ENCODE measurements around the gene XK. TPM values are rescaled to one million over a fixed set of nuclear protein-coding genes. Genes with fewer than 3 reads are reported as not detected.

Gene XK
- total and polyA plus RNA-seq, 12 donors, result 1.8 to 10.1 (median 7.2) TPM

- peak overlapping the region in 1 of 10 donors; percentile 40 for H3K27ac ChIP-seq
Observed at GRCh38 chrX:37776283-37776986, 90.8 kb downstream of the XK start.

DNA sequence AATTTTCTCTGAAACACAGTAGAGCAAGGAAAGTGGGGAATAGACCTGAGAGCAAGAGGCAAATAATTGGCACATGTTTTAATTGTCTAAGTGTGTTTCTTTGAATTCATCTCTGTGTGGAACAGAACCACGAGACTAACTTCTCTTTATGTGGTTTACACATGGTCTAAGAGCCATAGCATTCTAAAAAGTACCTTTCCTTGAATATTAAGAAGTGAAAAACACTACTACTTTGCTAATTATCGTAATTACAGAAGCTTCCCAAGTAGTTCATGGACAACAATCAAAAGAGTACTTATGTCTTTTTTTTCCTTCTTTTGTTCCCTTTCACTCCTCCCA, 91.4 kb downstream of the XK start:
- WGBS, 2 donors, result 73 to 80% methylated on average over 2 of the region's 2 CpGs
- no peaks in the 10 kb centered on the region for H3K36me3 ChIP-seq

More at GRCh38 chrX:37776283-37776986, 90.8 kb downstream of the XK start:
- Histone ChIP-seq H3K36me3 (no peaks in the 10 kb centered on the region), H3K4me3 (no peak overlapping the region), H3K9me3 (no peaks in the 10 kb centered on the region), H3K4me1 (peaks cover 0 to 15% (median 0%) of the 10 kb centered on the region in 9 donors), H3K27me3 (no peaks in the 10 kb centered on the region)
- DNase-seq, result no peak
- TF ChIP-seq, protein P1, sequence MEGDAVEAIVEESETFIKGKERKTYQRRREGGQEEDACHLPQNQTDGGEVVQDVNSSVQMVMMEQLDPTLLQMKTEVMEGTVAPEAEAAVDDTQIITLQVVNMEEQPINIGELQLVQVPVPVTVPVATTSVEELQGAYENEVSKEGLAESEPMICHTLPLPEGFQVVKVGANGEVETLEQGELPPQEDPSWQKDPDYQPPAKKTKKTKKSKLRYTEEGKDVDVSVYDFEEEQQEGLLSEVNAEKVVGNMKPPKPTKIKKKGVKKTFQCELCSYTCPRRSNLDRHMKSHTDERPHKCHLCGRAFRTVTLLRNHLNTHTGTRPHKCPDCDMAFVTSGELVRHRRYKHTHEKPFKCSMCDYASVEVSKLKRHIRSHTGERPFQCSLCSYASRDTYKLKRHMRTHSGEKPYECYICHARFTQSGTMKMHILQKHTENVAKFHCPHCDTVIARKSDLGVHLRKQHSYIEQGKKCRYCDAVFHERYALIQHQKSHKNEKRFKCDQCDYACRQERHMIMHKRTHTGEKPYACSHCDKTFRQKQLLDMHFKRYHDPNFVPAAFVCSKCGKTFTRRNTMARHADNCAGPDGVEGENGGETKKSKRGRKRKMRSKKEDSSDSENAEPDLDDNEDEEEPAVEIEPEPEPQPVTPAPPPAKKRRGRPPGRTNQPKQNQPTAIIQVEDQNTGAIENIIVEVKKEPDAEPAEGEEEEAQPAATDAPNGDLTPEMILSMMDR (IDR thresholded peaks at IDR 0.05), result no peak
- intact Hi-C loops (cut with DNase I), result no loop called here
- no peak for ATAC-seq

GRCh38 chrX:37779857-37780256, 94.3 kb downstream of the XK start, which contains the start of gene CYBB:
Gene CYBB (plus strand): TSS chrX:37780059. CDS start chrX:37780078, 19 bp downstream.
- H3K4me3 ChIP-seq, result peak within 1 kb of the TSS in 4 of 10 donors; percentile 1 to 43 (median 20)
- no peaks in the 10 kb centered on the region for H3K9me3 ChIP-seq
- peaks cover 0 to 15% (median 0%) of the 10 kb centered on the region in 9 donors for H3K4me1 ChIP-seq
- H3K27ac ChIP-seq, result peak within 1 kb of the TSS in 1 of 10 donors; percentile 57
- WGBS, 2 donors, result 33 to 44% methylated on average over 2 of the region's 2 CpGs
- DNase-seq, result no peak
- peaks cover 0 to 3% (median 0%) of the 10 kb centered on the region in 7 donors for H3K27me3 ChIP-seq
- no peak for ATAC-seq
- TF ChIP-seq, protein P1 (IDR thresholded peaks at IDR 0.05), result no peak
- intact Hi-C loops (cut with DNase I), result no loop called here
- H3K36me3 ChIP-seq, result no peaks in the 10 kb centered on the region

More for the DNA sequence above, 91.4 kb downstream of the XK start:
- Histone ChIP-seq H3K4me3 (no peak overlapping the region), H3K27me3 (no peaks in the 10 kb centered on the region), H3K9me3 (no peaks in the 10 kb centered on the region), H3K4me1 (peaks cover 0 to 15% (median 0%) of the 10 kb centered on the region in 9 donors), H3K27ac (peak overlapping the region in 1 of 10 donors; percentile 40)
- TF ChIP-seq, protein P1 (IDR thresholded peaks at IDR 0.05), result no peak
- intact Hi-C loops (cut with DNase I), result no loop called here
- ATAC-seq, result no peak
- no peak for DNase-seq

DNA sequence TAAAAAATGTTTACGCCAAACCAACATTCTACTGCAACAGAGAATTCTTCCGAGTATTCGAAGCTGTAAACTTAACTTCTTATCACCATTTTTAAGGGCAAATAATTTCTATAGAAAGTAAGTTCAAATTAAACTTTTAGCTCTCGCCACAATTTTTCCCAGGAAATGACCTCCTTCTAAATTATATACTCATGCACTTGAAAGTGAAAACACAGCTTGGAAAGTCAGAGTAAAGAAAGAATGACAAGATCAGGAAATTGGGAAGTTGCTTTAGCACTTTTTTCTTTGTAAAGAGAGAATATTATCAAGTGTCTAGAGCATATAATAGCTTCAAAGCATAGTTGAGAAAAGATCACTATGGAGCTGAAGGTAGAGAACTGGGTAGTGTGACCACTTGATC, 95.5 kb downstream of the XK start:
- DNase-seq (no peak), ATAC-seq (no peak)
- intact Hi-C loops (cut with DNase I), result no loop called here
- 81 to 84% methylated on average over 4 of the region's 4 CpGs for WGBS, 2 donors
- H3K4me3 ChIP-seq, result peak overlapping the region in 2 of 10 donors; percentile 1 to 43
- peaks cover 0 to 15% (median 0%) of the 10 kb centered on the region in 9 donors for H3K4me1 ChIP-seq
- TF ChIP-seq, protein P1 (IDR thresholded peaks at IDR 0.05), result no peak
- H3K27me3 ChIP-seq, result peaks cover 0 to 8% (median 0%) of the 10 kb centered on the region in 7 donors
- peak overlapping the region in 1 of 10 donors; percentile 57 for H3K27ac ChIP-seq
- H3K36me3 ChIP-seq, result no peaks in the 10 kb centered on the region
- no peaks in the 10 kb centered on the region for H3K9me3 ChIP-seq

Other genes with a start within 250 kb of the XK start
- gene LANCL3, start 114.1 kb upstream of the XK start, total RNA-seq, result under 1 TPM; 0.04 to 0.56 (median 0.17) TPM
- gene LANCL3, start 114.1 kb upstream of the XK start, polyA plus RNA-seq, result under 1 TPM; 0.07 to 0.10 TPM
- 100 to 1,000 TPM in 1 of 10 donors, 10 to 100 TPM in 3, 1 to 10 TPM in 6; 4.8 to 106 (median 8.1) TPM for gene CYBB, start 94.3 kb downstream of the XK start, total RNA-seq
- 1 to 10 TPM; 1.9 to 2.3 TPM for gene CYBB, start 94.3 kb downstream of the XK start, polyA plus RNA-seq
- 10 to 100 TPM; 18.0 to 27.6 (median 21.0) TPM for gene DYNLT3, start 161.8 kb downstream of the XK start, total RNA-seq
- 10 to 100 TPM; 10.2 to 22.6 TPM for gene DYNLT3, start 161.8 kb downstream of the XK start, polyA plus RNA-seq